Stimulated activated memory B cell treated with anti-CD40 and anti-IgM and Interleukin-4, amounts not matched to agents 10 μg/mL and 1 μg/mL and 100 μg/mL, for 72 hours (primary cell): ENCODE results near the gene ACTR6.

ENCODE experiments used
- ATAC-seq: fragments of 150-1000 bp; cut with Tn5 transposase; 2 replicates; pipeline ENCODE4 v1.10.0; 2021
- H3K27ac Mint-ChIP-seq: one replicate; pipeline ENCODE4 v1.8.0; 2022; ENCODE audit warnings: mild to moderate bottlenecking, mixed read lengths
- H3K27me3 Mint-ChIP-seq: one replicate; pipeline ENCODE4 v1.8.0; 2022; ENCODE audit warnings: mixed read lengths
- H3K36me3 Mint-ChIP-seq: one replicate; pipeline ENCODE4 v1.8.0; 2022; ENCODE audit warnings: mixed read lengths
- H3K4me1 Mint-ChIP-seq: one replicate; pipeline ENCODE4 v1.8.0; 2022; ENCODE audit warnings: mixed read lengths
- H3K4me3 Mint-ChIP-seq: one replicate; pipeline ENCODE4 v1.8.0; 2022; ENCODE audit warnings: mild to moderate bottlenecking, moderate library complexity, mixed read lengths
- H3K9me3 Mint-ChIP-seq: one replicate; pipeline ENCODE4 v1.8.0; 2022; ENCODE audit warnings: mixed read lengths

The ACTR6 gene

GRCh38 chr12:100200463-100201181 lies at the start of gene ACTR6:
Gene ACTR6, plus strand, starts transcription at chr12:100200815. Its CDS starts 37 bp downstream, at chr12:100200852.
- no peaks in the 10 kb centered on the region for H3K27me3 Mint-ChIP-seq
- peaks cover 32% of the 10 kb centered on the region for H3K4me1 Mint-ChIP-seq
- H3K36me3 Mint-ChIP-seq: peaks cover 6% of the 10 kb centered on the region
- ATAC-seq: peak; percentile 95
- no peaks in the 10 kb centered on the region for H3K9me3 Mint-ChIP-seq
- peak within 1 kb of the TSS; percentile 89 for H3K27ac Mint-ChIP-seq
- H3K4me3 Mint-ChIP-seq: peak within 1 kb of the TSS; percentile 85

GRCh38 chr12:100151769-100152168 lies 48.8 kb upstream of the ACTR6 start:
- Mint-ChIP-seq H3K27me3 (no peaks in the 10 kb centered on the region), H3K27ac (no peak overlapping the region), H3K9me3 (no peaks in the 10 kb centered on the region), H3K4me1 (peaks cover 12% of the 10 kb centered on the region), H3K36me3 (peaks cover 5% of the 10 kb centered on the region), H3K4me3 (no peak overlapping the region)
- ATAC-seq: no peak

DNA sequence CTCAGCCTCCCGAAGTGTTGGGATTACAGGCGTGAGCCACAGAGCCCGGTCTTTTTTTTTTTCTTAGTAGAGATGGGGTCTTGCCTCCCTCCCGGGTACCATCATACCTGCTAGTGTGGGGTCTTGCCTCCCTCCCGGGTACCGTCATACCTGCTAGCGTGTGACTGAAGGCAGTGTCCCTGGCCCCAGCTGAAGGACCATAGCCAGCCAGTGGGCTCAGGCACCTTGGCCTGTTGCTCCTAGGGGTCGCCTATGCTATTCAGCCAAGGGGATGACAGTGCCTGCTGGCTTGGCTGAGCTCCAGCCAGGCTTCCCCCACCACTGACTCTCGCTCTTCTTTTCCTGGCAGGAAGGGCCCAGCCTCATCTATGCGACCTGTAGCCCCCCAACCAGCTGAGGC lies 47.5 kb upstream of the ACTR6 start:
- Mint-ChIP-seq H3K27ac (no peak overlapping the region), H3K4me1 (peaks cover 12% of the 10 kb centered on the region)
- no peak for ATAC-seq

DNA sequence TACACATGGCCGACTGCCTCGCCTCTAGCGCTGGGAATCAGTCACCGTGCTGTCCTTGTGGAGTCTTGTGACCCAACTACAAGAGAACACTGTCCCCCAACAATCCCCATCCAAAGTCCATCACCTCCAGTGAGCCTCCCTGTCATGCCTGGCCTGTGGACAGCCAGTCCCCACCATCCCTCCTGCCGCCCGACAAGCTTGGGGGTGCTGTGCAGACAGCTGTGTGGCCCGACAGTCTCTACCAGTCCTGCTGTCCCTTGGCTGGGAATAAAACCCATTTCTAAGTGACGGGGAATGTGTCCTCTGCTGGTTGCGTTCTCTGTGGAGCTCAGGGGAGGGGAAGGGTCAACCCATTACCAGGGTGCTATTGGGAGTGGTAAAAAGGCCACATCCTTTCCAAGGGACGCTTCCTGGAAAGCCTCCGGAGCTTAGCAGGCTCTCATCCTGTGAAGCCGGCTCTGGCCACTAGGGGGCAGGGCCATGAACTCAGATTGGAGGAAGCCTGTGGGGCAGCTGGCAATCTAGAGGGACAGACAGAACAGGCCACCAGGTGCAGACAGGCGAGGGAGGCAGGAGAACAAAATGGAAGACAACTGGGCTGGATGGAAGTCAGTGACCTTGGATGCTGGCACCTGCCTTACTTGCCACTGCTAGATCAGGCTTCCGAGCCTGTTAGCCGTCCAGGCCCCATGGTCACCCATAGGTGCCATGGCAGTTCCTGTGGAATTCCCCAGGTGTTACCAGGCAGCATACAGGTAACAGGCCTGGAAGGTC lies 46.0 kb upstream of the ACTR6 start:
- Mint-ChIP-seq H3K4me1 (peaks cover 12% of the 10 kb centered on the region), H3K4me3 (no peak overlapping the region), H3K36me3 (peaks cover 11% of the 10 kb centered on the region), H3K27ac (no peak overlapping the region), H3K9me3 (no peaks in the 10 kb centered on the region), H3K27me3 (no peaks in the 10 kb centered on the region)
- ATAC-seq: peak; percentile 50

More for the DNA sequence above, 47.5 kb upstream of the ACTR6 start:
- Mint-ChIP-seq H3K27me3 (no peaks in the 10 kb centered on the region), H3K4me3 (no peak overlapping the region), H3K36me3 (peaks cover 11% of the 10 kb centered on the region), H3K9me3 (no peaks in the 10 kb centered on the region)

DNA sequence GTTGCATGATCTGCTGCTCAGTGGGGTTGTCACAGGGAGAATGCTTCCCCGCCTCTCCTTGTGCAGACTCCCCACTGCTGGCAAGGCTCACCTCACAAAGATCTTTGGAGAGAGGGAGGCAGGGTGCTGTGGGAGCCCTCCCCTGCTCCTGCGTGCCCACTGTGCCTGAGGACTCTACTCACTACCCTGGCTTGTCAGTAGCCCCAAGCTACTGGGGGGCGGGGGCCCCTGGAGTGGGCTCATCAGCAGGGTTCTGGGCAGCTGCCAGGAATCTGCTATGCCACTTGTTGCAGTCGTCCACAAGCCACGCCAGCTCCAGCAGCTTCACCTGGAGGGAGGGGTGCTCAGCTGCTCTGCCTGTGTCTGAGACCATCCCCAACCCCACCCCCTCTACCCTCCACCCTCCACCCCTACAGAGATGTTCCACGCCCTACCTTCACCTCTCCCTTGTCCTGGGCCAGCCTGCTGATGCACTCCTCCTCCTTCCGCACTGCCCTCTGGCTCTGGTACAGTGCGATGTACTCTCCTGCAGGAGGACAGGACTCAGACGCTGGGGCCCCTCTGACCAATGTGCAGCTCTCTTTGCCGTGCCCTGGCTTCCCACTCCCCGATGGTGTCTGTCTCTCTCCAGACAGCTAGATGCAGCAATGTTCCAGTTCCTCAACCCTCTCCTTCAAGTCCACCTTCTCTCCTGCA lies 43.7 kb upstream of the ACTR6 start:
- ATAC-seq: peak; percentile 36
- Mint-ChIP-seq H3K9me3 (no peaks in the 10 kb centered on the region), H3K4me1 (peaks cover 12% of the 10 kb centered on the region), H3K4me3 (no peak overlapping the region), H3K36me3 (peaks cover 11% of the 10 kb centered on the region), H3K27ac (no peak overlapping the region), H3K27me3 (no peaks in the 10 kb centered on the region)

GRCh38 chr12:100157427-100157821 lies 43.2 kb upstream of the ACTR6 start:
- no peak for ATAC-seq
- peaks cover 12% of the 10 kb centered on the region for H3K4me1 Mint-ChIP-seq
- H3K27me3 Mint-ChIP-seq: no peaks in the 10 kb centered on the region
- H3K36me3 Mint-ChIP-seq: peaks cover 11% of the 10 kb centered on the region
- no peaks in the 10 kb centered on the region for H3K9me3 Mint-ChIP-seq
- no peak overlapping the region for H3K27ac Mint-ChIP-seq
- no peak overlapping the region for H3K4me3 Mint-ChIP-seq

DNA sequence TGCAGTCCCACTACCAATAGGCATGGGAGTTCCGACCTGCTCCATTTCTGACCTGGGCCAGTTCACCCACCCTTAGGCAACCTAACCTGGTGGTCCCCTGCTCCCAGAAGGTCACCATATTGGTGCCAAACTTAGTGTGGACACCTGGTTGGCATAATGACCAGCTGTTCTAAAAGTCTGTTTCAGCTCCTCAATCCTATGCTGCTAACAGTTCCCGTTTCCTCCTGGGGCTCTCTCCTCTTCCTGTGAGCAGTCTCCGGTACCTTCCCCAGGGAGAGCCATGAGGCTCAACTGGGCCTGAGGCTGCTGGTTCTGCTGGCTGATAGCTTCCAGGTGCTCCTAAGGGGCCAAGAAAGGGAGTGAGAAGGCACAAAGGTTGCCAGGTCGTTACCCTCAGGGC lies 42.1 kb upstream of the ACTR6 start:
- Mint-ChIP-seq H3K4me3 (no peak overlapping the region), H3K4me1 (peaks cover 12% of the 10 kb centered on the region), H3K36me3 (peaks cover 11% of the 10 kb centered on the region), H3K9me3 (no peaks in the 10 kb centered on the region), H3K27ac (no peak overlapping the region), H3K27me3 (no peaks in the 10 kb centered on the region)
- ATAC-seq: no peak

GRCh38 chr12:100159391-100160104 lies 41.1 kb upstream of the ACTR6 start:
- H3K4me3 Mint-ChIP-seq: no peak overlapping the region
- H3K36me3 Mint-ChIP-seq: peaks cover 6% of the 10 kb centered on the region
- no peak overlapping the region for H3K27ac Mint-ChIP-seq
- no peaks in the 10 kb centered on the region for H3K27me3 Mint-ChIP-seq
- peaks cover 15% of the 10 kb centered on the region for H3K4me1 Mint-ChIP-seq
- H3K9me3 Mint-ChIP-seq: no peaks in the 10 kb centered on the region
- no peak for ATAC-seq

- peak overlapping the region; percentile 62 for H3K4me3 Mint-ChIP-seq
- ATAC-seq: peak; percentile 97
- H3K9me3 Mint-ChIP-seq: no peaks in the 10 kb centered on the region
- H3K27ac Mint-ChIP-seq: peak overlapping the region; percentile 18
- no peaks in the 10 kb centered on the region for H3K27me3 Mint-ChIP-seq
- peaks cover 6% of the 10 kb centered on the region for H3K36me3 Mint-ChIP-seq
- peaks cover 10% of the 10 kb centered on the region for H3K4me1 Mint-ChIP-seq
These were observed 37.0 kb upstream of the ACTR6 start for GRCh38 chr12:100163416-100164152.

- ATAC-seq: no peak
- no peaks in the 10 kb centered on the region for H3K27me3 Mint-ChIP-seq
- H3K4me3 Mint-ChIP-seq: peak overlapping the region; percentile 62
- H3K36me3 Mint-ChIP-seq: peaks cover 6% of the 10 kb centered on the region
- no peaks in the 10 kb centered on the region for H3K9me3 Mint-ChIP-seq
- peaks cover 10% of the 10 kb centered on the region for H3K4me1 Mint-ChIP-seq
- peak overlapping the region; percentile 18 for H3K27ac Mint-ChIP-seq
These were observed 36.4 kb upstream of the ACTR6 start for GRCh38 chr12:100164153-100164704.

DNA sequence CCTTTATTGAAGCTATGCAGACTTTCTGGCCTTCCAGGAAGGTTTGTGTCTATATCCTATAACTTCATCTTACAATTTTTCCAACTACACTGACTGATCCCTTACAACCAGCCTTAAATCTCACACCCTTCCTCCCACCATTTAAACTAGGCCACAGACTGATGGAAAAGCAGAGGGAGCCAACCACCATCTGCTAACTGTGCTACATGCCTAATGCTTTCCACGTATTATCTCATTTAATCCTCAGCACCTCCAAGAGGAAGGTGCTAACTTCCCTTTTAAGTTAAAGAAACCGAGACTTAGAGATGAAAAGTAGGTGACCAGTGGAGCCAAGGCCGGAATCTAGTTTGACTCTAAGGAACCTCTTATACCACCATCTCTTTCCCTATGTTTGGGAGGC lies 35.3 kb upstream of the ACTR6 start:
- Mint-ChIP-seq H3K27me3 (no peaks in the 10 kb centered on the region), H3K36me3 (peaks cover 10% of the 10 kb centered on the region), H3K27ac (no peak overlapping the region), H3K9me3 (no peaks in the 10 kb centered on the region), H3K4me3 (no peak overlapping the region), H3K4me1 (peaks cover 10% of the 10 kb centered on the region)
- ATAC-seq: no peak

- no peaks in the 10 kb centered on the region for H3K9me3 Mint-ChIP-seq
- no peak overlapping the region for H3K4me3 Mint-ChIP-seq
- H3K27me3 Mint-ChIP-seq: no peaks in the 10 kb centered on the region
- H3K36me3 Mint-ChIP-seq: peaks cover 14% of the 10 kb centered on the region
- H3K27ac Mint-ChIP-seq: no peak overlapping the region
- no peak for ATAC-seq
- H3K4me1 Mint-ChIP-seq: peaks cover 10% of the 10 kb centered on the region
These were observed 34.4 kb upstream of the ACTR6 start for GRCh38 chr12:100166232-100166631.

DNA sequence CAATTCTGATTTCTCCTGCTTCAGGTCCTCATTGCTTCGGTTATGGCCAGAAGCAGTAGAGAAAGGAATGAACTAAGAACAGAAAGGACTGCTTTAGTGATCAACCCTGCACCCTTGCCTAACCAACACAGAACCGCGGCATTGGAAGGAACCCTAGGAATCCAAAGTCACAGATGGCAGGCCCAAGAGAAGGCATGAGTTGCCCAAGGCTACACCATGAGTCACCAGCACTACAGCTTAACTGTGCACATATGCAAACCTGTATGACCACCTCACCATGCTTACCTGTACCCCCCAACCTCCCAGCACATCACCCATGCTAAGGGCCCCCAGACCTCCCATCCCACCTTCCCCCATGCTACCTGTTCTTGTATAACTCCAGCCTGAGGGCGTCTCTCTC lies 32.1 kb upstream of the ACTR6 start:
- Mint-ChIP-seq H3K36me3 (peaks cover 25% of the 10 kb centered on the region), H3K4me3 (no peak overlapping the region), H3K9me3 (no peaks in the 10 kb centered on the region), H3K4me1 (peaks cover 10% of the 10 kb centered on the region), H3K27me3 (no peaks in the 10 kb centered on the region), H3K27ac (no peak overlapping the region)
- no peak for ATAC-seq

DNA sequence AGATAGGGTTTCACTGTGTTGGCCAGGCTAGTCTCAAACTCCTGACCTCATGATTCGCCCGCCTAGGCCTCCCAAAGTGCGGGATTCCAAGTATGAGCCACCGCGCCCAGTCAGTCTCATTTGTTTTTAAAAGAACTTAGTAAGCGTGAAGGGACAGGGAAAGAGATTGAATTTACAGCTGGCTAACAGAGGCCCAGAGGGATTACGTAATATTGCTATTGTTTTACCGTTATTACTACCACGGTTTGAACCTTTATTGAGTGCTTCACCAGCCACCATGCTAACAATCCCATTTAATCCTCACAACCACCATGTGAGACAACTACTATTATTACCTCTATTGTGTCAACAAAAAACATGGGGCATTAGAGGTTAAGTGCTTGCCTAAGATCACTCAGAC lies 31.3 kb upstream of the ACTR6 start:
- Mint-ChIP-seq H3K36me3 (peaks cover 25% of the 10 kb centered on the region), H3K4me3 (no peak overlapping the region), H3K27ac (no peak overlapping the region), H3K27me3 (no peaks in the 10 kb centered on the region), H3K4me1 (peaks cover 2% of the 10 kb centered on the region), H3K9me3 (no peaks in the 10 kb centered on the region)
- ATAC-seq: no peak
